H1 (cell line): ENCODE results near the gene NOL12. TPM values are rescaled to one million over a fixed set of nuclear protein-coding genes. Genes with fewer than 3 reads are reported as not detected.

ENCODE experiments used
- CTCF ChIA-PET: fragments of 300-600 bp; sonication (Branson Sonifier 250); formaldehyde crosslinking; loops from one replicate; lab custom pipeline; 2021; ENCODE audit not compliant: partially characterized antibody; lab: Charles Lee
- POLR2A ChIA-PET: fragments of 300-600 bp; sonication (Branson Sonifier 250); formaldehyde crosslinking; loops from one replicate; lab custom pipeline; 2021; ENCODE audit warnings: inconsistent platforms; ENCODE audit not compliant: partially characterized antibody; lab: Charles Lee
- DNase-seq, 2 experiments: peaks; one replicate each; pipeline versions ENCODE4 v3.0.0 to v3.0.0-alpha.2; 2010 to 2022; ENCODE audit warnings: low spot score in 2 of 2, low read depth in 1 of 2, mixed read lengths in 1 of 2
- FAIRE-seq: peaks from 2 replicates; lab custom pipeline; 2011; peaks lifted over from hg19 to GRCh38; lab: Jason Lieb, UNC
- H2AFZ ChIP-seq: 2 replicates; pipeline ENCODE4 v1.8.1; 2012; ENCODE audit warnings: low read length, inconsistent platforms
- H2AK5ac ChIP-seq: 2 replicates; pipeline ENCODE4 v1.6.1; 2013; ENCODE audit warnings: low read depth, low read length
- H2BK120ac ChIP-seq: replicated peaks from 2 replicates; pipeline ENCODE3; 2013; ENCODE audit warnings: low read depth, low read length, inconsistent platforms
- H2BK12ac ChIP-seq: 2 replicates; pipeline ENCODE4 v1.6.1; 2013; ENCODE audit warnings: low read depth, low read length
- H2BK15ac ChIP-seq: 2 replicates; pipeline ENCODE4 v1.6.1; 2013; ENCODE audit warnings: low read length
- H2BK20ac ChIP-seq: 2 replicates; pipeline ENCODE4 v1.6.1; 2013; ENCODE audit warnings: low read length
- H2BK5ac ChIP-seq: 2 replicates; pipeline ENCODE4 v1.6.1; 2013; ENCODE audit warnings: low read depth, low read length
- H3K14ac ChIP-seq: 2 replicates; pipeline ENCODE4 v1.6.1; 2013; ENCODE audit warnings: inconsistent platforms; ENCODE audit not compliant: insufficient read length
- H3K18ac ChIP-seq: 2 replicates; pipeline ENCODE4 v1.6.1; 2013; ENCODE audit warnings: low read length; ENCODE audit errors: extremely low read depth
- H3K23ac ChIP-seq: 2 replicates; pipeline ENCODE4 v1.6.1; 2013; ENCODE audit warnings: inconsistent platforms; ENCODE audit not compliant: insufficient read length
- H3K23me2 ChIP-seq: 2 replicates; pipeline ENCODE4 v1.6.1; 2013; ENCODE audit warnings: low read depth, low read length
- H3K27ac ChIP-seq: 2 replicates; pipeline ENCODE4 v1.6.1; 2011; ENCODE audit warnings: low read depth, low read length, inconsistent platforms
- H3K27me3 ChIP-seq, 4 experiments: replicated peaks in 1 of 4; 1 replicate in 1 of 4; 2 replicates in 3 of 4; pipeline versions ENCODE4 v1.6.1 to v1.8.1; 2011 to 2013; ENCODE audit warnings: low read length in 3 of 4, mild to moderate bottlenecking in 3 of 4, inconsistent platforms in 2 of 4, mixed read lengths in 2 of 4, moderate library complexity in 1 of 4; ENCODE audit not compliant: control insufficient read depth in 3 of 4, insufficient read depth in 3 of 4; ENCODE audit errors: extremely low read depth in 1 of 4
- H3K36me3 ChIP-seq, 4 experiments: 2 replicates each; pipeline versions ENCODE4 v1.6.1 to v1.8.1; 2011 to 2013; ENCODE audit warnings: mild to moderate bottlenecking in 4 of 4, low read length in 3 of 4, moderate library complexity in 2 of 4, control low read depth in 1 of 4, inconsistent platforms in 1 of 4; ENCODE audit not compliant: insufficient read depth in 4 of 4, control insufficient read depth in 2 of 4
- H3K4ac ChIP-seq: replicated peaks from 2 replicates; pipeline ENCODE3; 2013; ENCODE audit warnings: low read length, low read depth, mixed read lengths, inconsistent platforms; ENCODE audit not compliant: insufficient read length
- H3K4me1 ChIP-seq, 4 experiments: replicated peaks in 1 of 4; 1 replicate in 1 of 4; 2 replicates in 3 of 4; pipeline versions ENCODE4 v1.6.1 to v1.8.1; 2011 to 2013; ENCODE audit warnings: low read length in 3 of 4, inconsistent platforms in 2 of 4, mixed read lengths in 1 of 4; ENCODE audit not compliant: insufficient read depth in 4 of 4, control insufficient read depth in 3 of 4
- H3K4me2 ChIP-seq, 2 experiments: 2 replicates each; pipeline versions ENCODE4 v1.6.1 to v1.8.1; 2011 to 2013; ENCODE audit warnings: low read depth in 2 of 2, low read length in 2 of 2, control low read depth in 1 of 2, inconsistent platforms in 1 of 2, mild to moderate bottlenecking in 1 of 2; ENCODE audit not compliant: insufficient read depth in 1 of 2
- H3K4me3 ChIP-seq, 4 experiments: fragments of 200-600, 300-600 bp in 1 of 4; sonication (generic), shearing (Covaris generic), sonication (Bioruptor Twin) in 1 of 4; 2 replicates each; pipeline versions ENCODE4 v1.5.1 to v1.8.1; 2011 to 2016; ENCODE audit warnings: low read length in 4 of 4, low read depth in 3 of 4, control low read depth in 2 of 4, inconsistent platforms in 2 of 4, mild to moderate bottlenecking in 2 of 4, mixed read lengths in 1 of 4, moderate library complexity in 1 of 4; ENCODE audit not compliant: insufficient read depth in 2 of 4; ENCODE audit errors: extremely low read depth in 1 of 4
- H3K56ac ChIP-seq: replicated peaks from 2 replicates; pipeline ENCODE3; 2013; ENCODE audit warnings: low read depth, mild to moderate bottlenecking, mixed read lengths, low read length, inconsistent platforms; ENCODE audit not compliant: insufficient read length
- H3K79me1 ChIP-seq: 2 replicates; pipeline ENCODE4 v1.6.1; 2013; ENCODE audit warnings: low read depth, low read length, control low read depth
- H3K79me2 ChIP-seq, 2 experiments: 2 replicates each; pipeline versions ENCODE4 v1.6.1 to v1.8.1; 2012 to 2013; ENCODE audit warnings: low read length in 2 of 2, mild to moderate bottlenecking in 2 of 2, inconsistent platforms in 1 of 2; ENCODE audit not compliant: insufficient read depth in 2 of 2, control insufficient read depth in 1 of 2
- H3K9ac ChIP-seq, 4 experiments: replicated peaks in 1 of 4; 1 replicate in 1 of 4; 2 replicates in 3 of 4; pipeline versions ENCODE4 v1.6.1 to v1.8.1; 2011 to 2013; ENCODE audit warnings: low read depth in 3 of 4, low read length in 3 of 4, control low read depth in 2 of 4, mild to moderate bottlenecking in 2 of 4, moderate library complexity in 2 of 4, inconsistent platforms in 1 of 4; ENCODE audit errors: extremely low read depth in 1 of 4
- H3K9me3 ChIP-seq, 2 experiments: 2 replicates each; pipeline versions ENCODE4 v1.6.1 to v1.8.1; 2012 to 2013; ENCODE audit warnings: mild to moderate bottlenecking in 2 of 2, moderate library complexity in 2 of 2, control low read depth in 1 of 2, inconsistent platforms in 1 of 2, low read depth in 1 of 2, low read length in 1 of 2, mixed read lengths in 1 of 2; ENCODE audit not compliant: insufficient read depth in 2 of 2
- H4K20me1 ChIP-seq, 2 experiments: replicated peaks in 1 of 2; 2 replicates each; pipeline versions ENCODE3 to v1.8.1; 2011 to 2013; ENCODE audit warnings: inconsistent platforms in 2 of 2, low read length in 2 of 2, mild to moderate bottlenecking in 1 of 2; ENCODE audit not compliant: insufficient read depth in 2 of 2, control insufficient read depth in 1 of 2
- H4K5ac ChIP-seq: 2 replicates; pipeline ENCODE4 v1.6.1; 2013; ENCODE audit warnings: low read length, low read depth, mixed read lengths, inconsistent platforms; ENCODE audit not compliant: insufficient read length
- H4K8ac ChIP-seq: 2 replicates; pipeline ENCODE4 v1.8.0; 2013; ENCODE audit warnings: mild to moderate bottlenecking, moderate library complexity, low read length, inconsistent platforms; ENCODE audit not compliant: insufficient read depth; ENCODE audit errors: extremely low read depth
- H4K91ac ChIP-seq: replicated peaks from 2 replicates; pipeline ENCODE3; 2013; ENCODE audit warnings: low read length, mixed read lengths, inconsistent platforms; ENCODE audit not compliant: insufficient read length
- BRCA1 ChIP-seq: IDR thresholded peaks from 2 replicates; pipeline ENCODE4 v1.6.1; 2012; ENCODE audit warnings: low read depth, low read length, improper control_type of control experiment
- CTBP2 ChIP-seq: IDR thresholded peaks from 2 replicates; pipeline ENCODE4 v1.7.0; 2011; ENCODE audit warnings: borderline replicate concordance, mild to moderate bottlenecking, moderate library complexity, mixed read lengths, low read length; ENCODE audit not compliant: insufficient read depth, insufficient read length
- CTCF ChIP-seq, 3 experiments: IDR thresholded peaks; 1 replicate in 2 of 3; 2 replicates in 1 of 3; pipeline versions ENCODE4 v1.5.1 to v1.6.1; 2011; ENCODE audit warnings: low read length in 3 of 3, mild to moderate bottlenecking in 3 of 3, inconsistent platforms in 2 of 3, low read depth in 1 of 3, moderate library complexity in 1 of 3; ENCODE audit not compliant: insufficient read depth in 1 of 3; ENCODE audit errors: control extremely low read depth in 1 of 3
- GABPA ChIP-seq: IDR thresholded peaks from 2 replicates; pipeline ENCODE4 v1.6.1; 2011; ENCODE audit warnings: mild to moderate bottlenecking, low read length, moderate library complexity, borderline replicate concordance; ENCODE audit not compliant: insufficient read depth
- KDM5A ChIP-seq: fragments of 200-600 bp; IDR thresholded peaks from 2 replicates; pipeline ENCODE4 v1.7.1; 2012; ENCODE audit warnings: mild to moderate bottlenecking, low read length, inconsistent platforms, mixed read lengths
- SRF ChIP-seq: IDR thresholded peaks from 2 replicates; pipeline ENCODE4 v1.6.1; 2011; ENCODE audit warnings: mild to moderate bottlenecking, low read depth, low read length, moderate library complexity
- USF2 ChIP-seq: IDR thresholded peaks from 2 replicates; pipeline ENCODE4 v1.6.1; 2011; ENCODE audit warnings: low read length, improper control_type of control experiment
- WGBS, 2 experiments: shearing (Covaris generic) in 1 of 2; methylation state at CpG; one replicate each; pipeline versions ENCODE4 v1.1.6 to v1.1.7; 2013 to 2015; ENCODE audit warnings: low lambda C conversion rate in 2 of 2, mixed read lengths in 2 of 2, inconsistent platforms in 1 of 2, low coverage in 1 of 2, missing lambda C conversion rate in 1 of 2; ENCODE audit not compliant: insufficient replicate concordance in 2 of 2, insufficient coverage in 1 of 2, insufficient read length in 1 of 2; ENCODE audit errors: extremely low coverage in 1 of 2, missing lambda C conversion rate in 1 of 2; 5-methylcytosine and 5-hydroxymethylcytosine counted together
- polyA plus RNA-seq, 7 experiments: library from polyadenylated mRNA; depleted of rRNA in 3 of 7; stranded (reverse) in 5 of 7; unstranded in 2 of 7; fragments of >200 nt in 5 of 7; fragments of 200-250 nt in 2 of 7; gene quantifications; 1 replicate in 5 of 7; 2 replicates in 1 of 7; 4 replicates in 1 of 7; pipeline versions ENCODE4 v1.2.1 to v1.2.3, GENCODE V29; 2011 to 2013; ENCODE audit warnings: missing spikeins in 2 of 7, mixed read lengths in 2 of 7
- total RNA-seq: library from RNA; stranded (reverse); fragmentation: NEBNext Ultra II Directional; extraction: Animal tissue kit (Norgen Biotek cat#: 25700); gene quantifications from 2 replicates; pipeline ENCODE4 v1.2.1, GENCODE V29; 2021

The NOL12 gene
- total and polyA plus RNA-seq, 2 of the 8 experiments (the other 6 are each of a cell fraction or from before 2014, with no cell fraction given): 25.3 to 28.3 TPM

GRCh38 chr22:37664249-37665101, 21.7 kb upstream of the NOL12 start:
- 93% methylated on average over 16 of the region's 16 CpGs; no CpG with 5 or more reads in 1 of the 2 experiments for WGBS, 2 experiments
- no peak overlapping the region for H2BK5ac ChIP-seq
- H3K27me3 ChIP-seq: no peaks in the 10 kb centered on the region
- ChIA-PET POLR2A (interaction anchor here (0.5 to 1.0 kb wide), 2 partner anchors 21 to 79 kb away, joined by 3 to 5 read pairs; no protein-coding TSS in a partner anchor), CTCF (interaction anchor here (1.2 to 12.1 kb wide), 6 partner anchors 11 to 104 kb away, joined by 3 to 165 read pairs (median 6); partner anchors contain the start of genes LGALS1 and SH3BP1)
- peaks cover 21 to 53% of the 10 kb centered on the region in 2 experiments; a peak in 3 of 4 replicates for H3K79me2 ChIP-seq
- no peak overlapping the region for H2BK15ac ChIP-seq
- H2BK12ac ChIP-seq: no peak overlapping the region
- H3K18ac ChIP-seq: no peak overlapping the region
- no peak overlapping the region for H3K27ac ChIP-seq
- H3K36me3 ChIP-seq: peaks cover 2 to 16% (median 8%) of the 10 kb centered on the region in 4 experiments; a peak in 5 of 8 replicates
- H3K4me2 ChIP-seq: no peak overlapping the region
- H2BK120ac ChIP-seq: no peak overlapping the region
- H4K5ac ChIP-seq: no peak overlapping the region
- no peaks in the 10 kb centered on the region for H3K9me3 ChIP-seq
- FAIRE-seq (no peak), DNase-seq (no peak)
- no peak overlapping the region for H2BK20ac ChIP-seq
- peaks cover 0 to 15% (median 2%) of the 10 kb centered on the region in 4 experiments; a peak in 4 of 7 replicates for H3K4me1 ChIP-seq
- no peak overlapping the region for H3K4me3 ChIP-seq
- no peak overlapping the region for H4K91ac ChIP-seq
- H3K23me2 ChIP-seq: peaks cover 3% of the 10 kb centered on the region; the same call in 1 of the 2 replicates
- no peak overlapping the region for H3K56ac ChIP-seq
- H2AK5ac ChIP-seq: no peak overlapping the region
- no peak overlapping the region for H3K4ac ChIP-seq
- no peak overlapping the region for H3K14ac ChIP-seq
- no peak overlapping the region for H2AFZ ChIP-seq
- peaks cover 22 to 45% of the 10 kb centered on the region in 2 experiments for H4K20me1 ChIP-seq
- H3K23ac ChIP-seq: no peak overlapping the region
- peaks cover 27% of the 10 kb centered on the region for H3K79me1 ChIP-seq
- no peak overlapping the region; a peak in 1 of 7 replicates for H3K9ac ChIP-seq
- H4K8ac ChIP-seq: no peak overlapping the region
- TF ChIP-seq CTBP2: no peak
- no peak for TF ChIP-seq BRCA1
- no peak for TF ChIP-seq USF2
- TF ChIP-seq GABPA: no peak
- TF ChIP-seq CTCF (IDR thresholded peaks at IDR 0.05; ENCODE audit: control extremely low read depth in 1 of 3, insufficient read depth in 1 of 3, low read depth in 1 of 3, low read length in 3 of 3): no peak
- no peak for TF ChIP-seq SRF
- TF ChIP-seq KDM5A: no peak
